ENCODE data around the gene FNDC8.

DNA sequence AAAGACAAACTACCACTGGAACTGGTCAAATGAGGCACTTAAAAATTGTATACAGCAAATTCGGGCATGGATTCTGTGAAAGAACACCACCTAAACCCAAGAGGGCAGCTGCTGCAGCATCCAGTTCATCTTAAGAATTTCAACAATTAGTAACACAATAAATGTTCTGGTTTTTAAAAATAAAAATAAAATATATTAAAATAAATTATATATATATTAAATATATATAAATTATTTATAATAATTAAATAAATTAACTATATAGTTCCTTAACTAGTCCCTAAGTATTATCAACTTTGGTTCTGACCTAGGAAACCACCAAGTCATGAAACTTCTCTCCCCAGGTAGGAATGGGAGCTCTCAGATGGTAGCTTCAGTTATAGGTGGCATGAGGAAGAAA lies 44.5 kb upstream of the FNDC8 start:
- no peak for TF ChIP-seq POLR2A (IDR thresholded peaks at IDR 0.05)
- TF ChIP-seq, protein P1, sequence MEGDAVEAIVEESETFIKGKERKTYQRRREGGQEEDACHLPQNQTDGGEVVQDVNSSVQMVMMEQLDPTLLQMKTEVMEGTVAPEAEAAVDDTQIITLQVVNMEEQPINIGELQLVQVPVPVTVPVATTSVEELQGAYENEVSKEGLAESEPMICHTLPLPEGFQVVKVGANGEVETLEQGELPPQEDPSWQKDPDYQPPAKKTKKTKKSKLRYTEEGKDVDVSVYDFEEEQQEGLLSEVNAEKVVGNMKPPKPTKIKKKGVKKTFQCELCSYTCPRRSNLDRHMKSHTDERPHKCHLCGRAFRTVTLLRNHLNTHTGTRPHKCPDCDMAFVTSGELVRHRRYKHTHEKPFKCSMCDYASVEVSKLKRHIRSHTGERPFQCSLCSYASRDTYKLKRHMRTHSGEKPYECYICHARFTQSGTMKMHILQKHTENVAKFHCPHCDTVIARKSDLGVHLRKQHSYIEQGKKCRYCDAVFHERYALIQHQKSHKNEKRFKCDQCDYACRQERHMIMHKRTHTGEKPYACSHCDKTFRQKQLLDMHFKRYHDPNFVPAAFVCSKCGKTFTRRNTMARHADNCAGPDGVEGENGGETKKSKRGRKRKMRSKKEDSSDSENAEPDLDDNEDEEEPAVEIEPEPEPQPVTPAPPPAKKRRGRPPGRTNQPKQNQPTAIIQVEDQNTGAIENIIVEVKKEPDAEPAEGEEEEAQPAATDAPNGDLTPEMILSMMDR (IDR thresholded peaks at IDR 0.05), result no peak
